ENCODE results near the gene OR10J5.

The OR10J5 gene, protein sequence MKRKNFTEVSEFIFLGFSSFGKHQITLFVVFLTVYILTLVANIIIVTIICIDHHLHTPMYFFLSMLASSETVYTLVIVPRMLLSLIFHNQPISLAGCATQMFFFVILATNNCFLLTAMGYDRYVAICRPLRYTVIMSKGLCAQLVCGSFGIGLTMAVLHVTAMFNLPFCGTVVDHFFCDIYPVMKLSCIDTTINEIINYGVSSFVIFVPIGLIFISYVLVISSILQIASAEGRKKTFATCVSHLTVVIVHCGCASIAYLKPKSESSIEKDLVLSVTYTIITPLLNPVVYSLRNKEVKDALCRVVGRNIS

DNA sequence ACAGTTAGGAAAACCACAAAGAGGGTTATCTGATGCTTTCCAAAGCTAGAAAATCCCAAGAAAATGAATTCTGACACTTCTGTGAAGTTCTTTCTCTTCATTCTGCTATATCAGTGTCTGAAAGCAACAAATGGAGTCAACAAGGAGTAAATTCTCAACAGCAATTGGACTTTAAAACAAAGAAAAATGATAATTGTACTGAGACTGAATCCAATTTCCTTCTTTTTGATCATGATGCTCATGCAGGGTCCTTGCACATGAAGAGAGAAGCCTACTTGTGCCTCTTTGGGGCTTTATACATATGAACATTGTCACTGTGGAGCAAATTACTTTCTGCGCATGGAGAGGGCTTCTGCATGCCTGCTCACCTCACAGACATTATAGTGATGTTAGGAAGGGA, at the start of gene OR10J5:
OR10J5 (minus strand) TSS at position 101 of the 400 bp plus-strand sequence; CDS start at position 101, 0 bp downstream.
- no peak within 1 kb of the TSS for H3K4me3 ChIP-seq
- no peak for DNase-seq (ENCODE audit: low spot score)
- TF ChIP-seq CTCF (IDR thresholded peaks at IDR 0.05), result no peak
- no peak within 1 kb of the TSS for H3K27ac ChIP-seq

DNA sequence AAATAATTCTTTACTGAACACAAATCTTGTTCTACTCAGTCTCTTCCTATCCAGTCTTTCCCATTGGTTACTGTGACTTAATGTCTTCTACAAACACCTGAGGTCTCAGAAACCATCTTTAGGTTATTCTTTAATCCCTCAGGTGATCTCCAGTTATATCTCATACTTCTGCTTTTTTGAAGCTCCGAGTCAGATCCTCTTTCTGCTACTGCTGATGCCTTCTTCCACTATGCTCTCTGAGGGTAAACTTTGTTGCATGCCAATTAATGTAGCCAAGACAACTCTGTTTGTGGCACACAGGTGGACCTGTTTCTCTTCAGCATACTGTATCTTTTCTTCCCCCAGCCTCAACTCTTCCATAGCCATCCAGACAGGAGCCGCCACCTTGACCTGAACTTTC, 48.7 kb upstream of the OR10J5 start:
- no peak for DNase-seq (ENCODE audit: low spot score)
- Histone ChIP-seq H3K4me3 (no peak overlapping the region), H3K27ac (no peak overlapping the region)
- no peak for TF ChIP-seq CTCF (IDR thresholded peaks at IDR 0.05)

- DNase-seq (ENCODE audit: low spot score), result no peak
- no peak overlapping the region for H3K27ac ChIP-seq
- no peak overlapping the region for H3K4me3 ChIP-seq
- TF ChIP-seq CTCF (IDR thresholded peaks at IDR 0.05), result no peak
Observed at GRCh38 chr1:159581422-159581821, 45.6 kb upstream of the OR10J5 start.

DNA sequence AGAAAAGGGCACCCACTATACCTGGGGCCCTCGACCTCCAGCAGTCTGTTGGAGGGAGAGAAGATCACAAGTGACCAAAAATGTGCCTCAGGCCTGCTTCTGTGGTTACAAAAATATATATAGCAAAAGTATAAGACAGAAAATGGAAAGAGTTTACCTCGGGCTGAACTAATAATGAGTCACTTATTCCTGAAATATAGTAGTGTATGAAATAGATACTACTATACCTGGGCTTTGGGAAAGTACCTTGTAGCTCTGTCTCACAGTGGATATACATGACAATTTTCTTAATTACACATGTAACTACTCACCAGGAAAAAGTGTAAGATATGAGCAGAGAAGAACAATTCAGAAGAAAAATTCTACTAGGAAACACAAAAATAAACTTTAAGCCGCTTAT, 44.5 kb upstream of the OR10J5 start:
- H3K27ac ChIP-seq, result no peak overlapping the region
- DNase-seq (ENCODE audit: low spot score), result no peak
- no peak for TF ChIP-seq CTCF (IDR thresholded peaks at IDR 0.05)
- no peak overlapping the region for H3K4me3 ChIP-seq

DNA sequence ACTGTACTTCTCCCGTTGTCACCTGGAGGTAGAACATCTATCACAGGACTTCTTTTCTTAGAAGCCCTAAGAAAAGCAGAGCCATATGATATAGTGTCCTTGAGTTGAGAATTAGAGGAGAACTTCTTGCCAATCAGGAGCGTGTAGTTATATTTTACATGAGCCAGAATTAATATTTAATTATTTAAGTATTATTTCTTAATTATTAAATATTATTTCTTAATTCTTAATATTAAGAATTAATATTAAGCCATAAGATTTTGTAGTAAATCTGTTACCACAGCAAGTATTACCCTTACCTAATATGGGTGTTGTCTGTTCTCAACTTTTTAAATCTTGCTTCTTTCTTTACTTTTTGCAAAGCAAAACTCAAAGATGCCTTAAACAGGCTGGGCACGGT, 41.6 kb upstream of the OR10J5 start:
- DNase-seq (ENCODE audit: low spot score), result no peak
- no peak for TF ChIP-seq CTCF (IDR thresholded peaks at IDR 0.05)
- H3K4me3 ChIP-seq, result no peak overlapping the region
- no peak overlapping the region for H3K27ac ChIP-seq

DNA sequence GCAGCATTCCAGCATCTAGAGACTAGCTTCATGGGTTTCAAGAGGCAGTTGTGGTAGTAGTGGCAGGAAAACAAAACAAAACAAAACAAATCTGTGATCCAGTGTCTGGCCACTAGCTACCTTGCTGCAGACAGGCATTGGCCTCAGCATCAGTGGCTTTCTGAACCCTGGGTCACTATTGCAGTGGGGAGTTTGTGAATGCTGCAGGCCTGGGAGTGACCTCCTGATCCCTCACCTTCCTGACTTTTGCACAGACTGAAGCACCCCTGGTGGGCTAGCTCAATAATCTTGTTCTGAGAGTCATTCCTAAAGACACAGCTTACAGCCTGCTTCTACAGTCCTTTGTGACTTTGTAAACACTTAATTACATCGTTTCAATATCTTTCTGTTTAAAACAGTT, 26.9 kb upstream of the OR10J5 start:
- no peak overlapping the region for H3K27ac ChIP-seq
- no peak for TF ChIP-seq CTCF (IDR thresholded peaks at IDR 0.05)
- DNase-seq (ENCODE audit: low spot score), result no peak
- no peak overlapping the region for H3K4me3 ChIP-seq

GRCh38 chr1:159561497-159561896, 25.7 kb upstream of the OR10J5 start:
- DNase-seq (ENCODE audit: low spot score), result no peak
- TF ChIP-seq CTCF (IDR thresholded peaks at IDR 0.05), result no peak
- Histone ChIP-seq H3K27ac (no peak overlapping the region), H3K4me3 (no peak overlapping the region)
